Stimulated activated CD8-positive, alpha-beta memory T cell treated with anti-CD3 and anti-CD28 coated beads, Interleukin-7, amount 100 ng/mL, for 48 hours (primary cell): Measurements from ENCODE around the gene ZNF837.
A peak's percentile ranks its signal among the peaks of the same experiment; 100 is the strongest.
"Not testable (repeated sequence)": the region's sequence is repeated elsewhere in the genome, so short reads cannot be mapped to it uniquely, and the experiment has no call there.

ENCODE experiments used
- DNase-seq, 2 donors: peaks; one replicate each; pipeline ENCODE4 v3.0.0-alpha.2; 2020; ENCODE audit warnings: low read depth in 1 of 2; ENCODE audit errors: extremely low read depth in 1 of 2

The ZNF837 gene

GRCh38 chr19:58351990-58352755 lies 28.7 kb downstream of the ZNF837 start:
- DNase-seq = no peak

DNA sequence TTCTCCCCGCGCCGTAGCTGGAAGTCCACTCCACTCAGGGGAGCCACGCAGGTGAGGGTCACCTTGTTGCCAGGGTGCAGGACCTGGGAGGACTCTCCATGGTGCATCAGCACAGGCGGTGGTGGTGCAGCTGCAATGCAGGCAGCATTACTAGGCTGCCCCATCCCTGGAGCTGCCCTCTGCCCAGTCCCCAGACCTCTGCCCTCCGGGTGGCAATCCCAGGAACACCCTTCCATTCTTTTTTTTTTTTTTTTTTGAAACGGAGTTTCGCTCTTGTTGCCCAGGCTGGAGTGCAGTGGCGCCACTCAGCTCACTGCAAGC lies 29.3 kb downstream of the ZNF837 start:
- DNase-seq = no peak

- DNase-seq = no peak
These were observed 29.8 kb downstream of the ZNF837 start for GRCh38 chr19:58350871-58351557.

- no peak for DNase-seq
These were observed 30.6 kb downstream of the ZNF837 start for GRCh38 chr19:58350001-58350861.

- DNase-seq = no peak
These were observed 31.2 kb downstream of the ZNF837 start for GRCh38 chr19:58349590-58349989.

DNA sequence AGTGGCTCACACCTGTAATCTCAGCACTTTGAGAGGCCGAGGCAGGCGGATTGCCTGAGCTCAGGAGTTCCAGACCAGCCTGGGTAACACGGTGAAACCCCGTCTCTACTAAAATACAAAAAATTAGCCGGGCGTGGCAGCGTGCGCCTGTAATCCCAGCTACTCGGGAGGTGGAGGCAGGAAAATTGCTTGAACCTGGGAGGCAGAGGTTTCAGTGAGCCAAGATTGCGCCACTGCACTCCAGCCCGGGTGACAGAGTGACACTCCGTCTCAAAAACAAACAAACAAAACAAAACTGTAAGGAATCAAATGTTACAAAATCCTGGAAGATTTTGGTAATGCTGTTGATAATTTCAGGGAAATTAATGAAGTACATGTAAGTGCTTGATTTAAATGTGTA lies 32.8 kb downstream of the ZNF837 start:
- DNase-seq = not testable (repeated sequence)

DNA sequence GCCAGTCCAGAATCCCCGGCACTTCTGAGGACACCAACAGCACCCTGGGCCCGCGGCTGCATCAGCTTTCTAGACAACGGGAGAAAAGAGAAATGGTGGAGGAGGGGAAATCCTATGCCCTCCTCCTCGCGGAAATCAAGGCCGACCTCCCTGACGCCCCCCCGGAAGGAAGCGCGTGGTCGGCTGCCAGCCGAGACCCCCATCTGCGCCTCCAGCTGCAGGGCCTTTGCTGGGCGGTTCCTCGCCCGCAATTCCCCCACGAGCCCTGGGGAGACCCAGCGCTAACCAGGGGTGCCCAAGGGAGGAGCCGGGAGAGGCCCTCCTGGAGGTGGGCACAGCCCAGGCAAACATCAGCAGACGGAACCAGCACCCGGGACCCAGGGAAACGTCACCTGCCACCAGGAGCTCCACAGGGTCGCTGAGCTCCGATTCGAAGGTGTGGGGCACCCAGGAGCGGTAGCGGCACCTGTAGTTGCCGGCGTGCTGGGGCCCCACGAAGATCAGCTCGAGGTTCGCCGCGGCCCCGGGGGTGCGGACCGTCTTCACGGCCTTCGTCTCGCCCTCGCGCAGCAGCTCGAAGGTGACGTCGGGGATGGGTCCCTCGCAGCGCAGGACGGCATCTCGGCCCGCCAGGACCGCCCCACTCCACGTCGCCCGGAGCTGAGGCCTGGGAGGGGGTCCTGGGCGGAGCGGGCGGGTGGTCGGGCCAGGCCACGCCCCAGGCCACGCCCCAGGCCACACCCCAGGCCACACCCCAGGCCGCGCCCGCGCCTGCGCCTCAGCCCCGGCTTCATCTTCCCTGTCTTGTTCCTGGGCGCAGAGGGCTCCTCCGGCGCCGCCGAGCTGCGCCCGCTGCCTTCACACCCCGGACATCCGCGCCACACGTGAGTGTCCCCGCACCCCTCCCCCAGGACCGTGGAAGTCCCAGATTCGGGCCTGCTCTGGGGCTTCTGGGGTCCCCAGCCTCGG lies 33.6 kb downstream of the ZNF837 start:
- peak; percentile 43 to 45 for DNase-seq

GRCh38 chr19:58345558-58345957 lies 35.3 kb downstream of the ZNF837 start:
- no peak for DNase-seq

GRCh38 chr19:58338825-58339558 lies 41.8 kb downstream of the ZNF837 start:
- no peak for DNase-seq

DNA sequence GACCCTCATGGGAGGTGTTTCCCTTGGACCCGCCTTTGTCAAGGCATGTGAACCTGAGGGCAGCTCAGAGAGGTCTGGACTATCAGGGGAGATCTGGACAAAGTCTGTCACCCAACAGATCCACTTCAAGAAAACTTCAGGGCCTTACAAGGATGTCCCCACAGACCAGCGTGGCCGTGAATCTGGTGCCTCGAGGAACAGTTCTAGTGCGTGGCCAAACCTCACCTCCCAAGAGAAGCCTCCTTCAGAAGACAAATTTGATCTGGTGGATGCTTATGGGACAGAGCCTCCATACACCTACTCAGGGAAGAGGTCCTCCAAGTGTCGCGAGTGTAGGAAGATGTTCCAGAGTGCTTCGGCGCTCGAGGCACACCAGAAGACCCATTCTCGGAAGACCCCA lies 42.5 kb downstream of the ZNF837 start:
- no peak for DNase-seq

GRCh38 chr19:58336820-58337219 lies 44.0 kb downstream of the ZNF837 start:
- no peak for DNase-seq

- no peak for DNase-seq
These were observed 44.6 kb downstream of the ZNF837 start for GRCh38 chr19:58336216-58336615.

DNA sequence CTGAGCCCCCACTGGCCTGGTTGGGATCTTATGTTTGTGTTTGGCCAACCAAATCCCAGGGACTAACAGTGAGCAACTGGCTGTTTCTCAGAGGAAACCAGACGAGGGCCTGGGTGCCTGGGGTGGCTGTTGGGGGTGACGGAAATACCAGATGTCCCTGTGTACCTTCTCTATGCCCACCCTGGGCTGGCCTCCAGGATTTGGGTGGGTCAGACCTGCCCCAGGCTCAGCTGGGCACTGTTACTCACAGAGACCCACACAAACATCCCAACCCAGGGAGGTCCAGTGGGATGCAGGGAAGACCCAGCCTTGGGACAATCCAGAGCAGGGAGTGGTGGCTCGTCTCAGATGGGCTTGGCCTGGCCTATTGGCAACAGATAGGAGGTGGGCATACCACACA lies 45.2 kb downstream of the ZNF837 start:
- no peak for DNase-seq

DNA sequence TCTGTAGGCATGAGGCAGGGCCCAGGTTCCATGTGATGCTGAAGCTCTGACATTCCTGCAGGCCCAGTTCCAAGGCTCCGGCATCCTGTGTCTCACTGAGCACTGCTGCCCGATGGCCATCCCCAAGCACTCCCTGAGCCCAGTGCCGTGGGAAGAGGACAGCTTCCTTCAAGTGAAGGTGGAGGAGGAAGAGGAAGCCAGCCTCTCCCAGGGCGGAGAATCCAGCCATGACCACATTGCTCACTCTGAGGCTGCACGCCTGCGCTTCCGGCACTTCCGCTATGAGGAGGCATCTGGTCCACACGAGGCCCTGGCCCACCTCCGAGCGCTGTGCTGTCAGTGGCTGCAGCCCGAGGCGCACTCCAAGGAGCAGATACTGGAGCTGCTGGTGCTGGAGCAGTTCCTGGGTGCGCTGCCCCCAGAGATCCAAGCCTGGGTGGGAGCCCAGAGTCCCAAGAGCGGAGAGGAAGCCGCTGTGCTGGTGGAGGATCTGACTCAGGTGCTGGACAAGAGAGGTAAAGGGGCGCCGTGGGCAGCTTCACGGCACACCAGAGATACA lies 46.1 kb downstream of the ZNF837 start:
- DNase-seq = no peak

- no peak for DNase-seq
These were observed 48.1 kb downstream of the ZNF837 start for GRCh38 chr19:58332697-58333096.

DNA sequence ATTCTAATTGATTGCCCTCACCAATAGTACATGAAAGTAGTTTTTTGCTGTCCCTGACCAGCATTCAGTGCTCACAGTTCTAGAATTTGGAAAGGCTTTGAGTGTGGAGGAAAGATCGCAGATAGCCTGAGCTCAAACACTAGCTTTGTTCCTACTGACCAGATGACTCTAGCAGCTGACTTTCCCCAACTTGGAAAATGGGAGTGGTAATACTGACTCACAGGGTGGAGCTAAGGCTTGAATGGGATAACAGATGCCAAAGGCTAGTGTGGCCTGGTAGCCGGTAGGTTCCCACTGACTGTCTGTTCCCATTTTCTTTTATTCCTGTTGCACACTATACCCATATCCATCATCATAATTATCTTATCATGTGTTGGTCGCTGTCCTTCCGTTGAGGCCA lies 50.4 kb downstream of the ZNF837 start:
- DNase-seq = no peak

DNA sequence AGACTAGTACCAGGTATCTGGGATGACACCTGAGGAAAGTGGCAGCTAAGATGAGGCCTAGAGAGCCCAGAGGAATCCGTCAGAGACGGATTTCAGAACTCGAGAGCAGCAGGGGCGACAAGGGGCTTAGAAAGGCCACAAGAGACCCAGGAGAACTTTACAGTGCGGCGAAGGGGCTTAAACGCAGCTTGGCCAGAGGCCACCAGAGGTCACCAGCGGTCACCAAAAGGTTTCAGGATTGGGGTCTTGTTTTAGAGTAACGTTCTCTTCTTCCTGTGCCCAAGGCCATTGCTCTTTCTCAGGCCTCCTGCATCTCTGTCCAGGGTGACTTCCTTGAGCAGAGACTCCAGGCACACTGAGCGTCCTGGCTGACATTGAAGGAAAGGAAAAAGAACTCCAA lies 51.8 kb downstream of the ZNF837 start:
- DNase-seq = no peak

DNA sequence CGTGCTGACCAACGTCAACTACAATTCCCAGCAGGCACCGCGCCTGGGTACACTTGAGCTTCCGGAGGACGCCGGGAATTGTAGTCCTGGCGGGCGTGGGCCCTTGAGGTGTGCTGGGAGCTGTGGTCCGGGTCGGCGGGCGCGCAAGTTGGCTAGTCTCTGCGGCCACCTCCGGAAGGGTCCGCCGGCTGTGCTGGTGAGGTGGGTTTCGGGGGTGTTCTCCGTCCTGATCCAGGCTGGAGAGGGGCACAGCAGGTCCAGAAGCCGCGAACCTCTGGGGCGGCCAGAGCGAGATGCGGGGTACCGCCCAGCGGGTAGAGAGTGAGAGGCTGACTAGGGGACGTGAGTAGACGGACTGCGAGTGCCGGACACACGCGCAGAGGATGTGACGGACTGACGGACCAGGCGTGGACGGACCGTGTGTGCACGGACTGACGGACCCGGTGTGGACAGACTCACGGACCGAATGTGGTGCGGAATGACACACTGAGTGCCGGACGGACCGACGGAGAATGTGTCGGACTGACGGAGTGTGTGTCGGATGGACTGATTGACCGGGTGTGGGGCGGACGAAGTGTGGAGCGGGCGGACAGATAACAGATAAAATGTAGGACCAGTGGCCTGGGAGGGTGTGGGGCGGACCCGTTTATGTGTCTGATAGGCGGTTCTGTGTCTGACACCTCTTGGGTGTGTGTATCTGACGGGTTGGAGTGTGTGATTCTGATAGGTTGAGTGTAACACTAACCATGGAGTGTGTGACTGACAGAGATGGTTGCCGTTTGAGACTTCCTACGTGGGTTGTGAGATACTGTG lies 53.7 kb downstream of the ZNF837 start, which contains the start of gene ZSCAN22:
ZSCAN22 (plus strand) TSS at position 81 of the 813 bp plus-strand sequence. CDS start 7,809 bp downstream, outside the sequence.
- peak; percentile 82 to 93 for DNase-seq

- no peak for DNase-seq
These were observed 54.3 kb downstream of the ZNF837 start for GRCh38 chr19:58326501-58326913.
